Measurements from ENCODE around the gene F13A1.

DNA sequence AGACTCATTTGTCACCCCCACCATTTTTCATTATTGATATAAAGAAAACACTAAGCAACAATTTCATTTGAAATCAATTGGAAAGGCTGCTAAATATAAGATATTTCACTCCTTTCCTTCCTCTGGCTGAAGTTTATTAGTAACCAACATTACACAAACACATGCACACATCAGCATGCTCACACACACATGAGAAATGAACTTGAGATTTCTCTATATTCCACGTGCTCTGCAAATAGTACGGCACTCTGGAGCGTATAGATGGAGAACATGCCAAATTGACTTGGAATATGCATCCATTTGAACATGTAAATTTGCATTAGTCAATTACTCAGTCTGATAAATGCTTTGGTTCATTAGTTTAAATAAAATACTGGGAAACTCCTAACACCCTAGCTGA, 37.1 kb upstream of the F13A1 start:
- TF ChIP-seq ARID2 (CRISPR knock-in tag; IDR thresholded peaks at IDR 0.05; ENCODE audit: borderline replicate concordance) (no peak), FOXC1 (CRISPR knock-in tag; IDR thresholded peaks at IDR 0.05; ENCODE audit: borderline replicate concordance) (no peak), POLR2AphosphoS5 (IDR thresholded peaks at IDR 0.05; ENCODE audit: low read depth, low read length) (no peak), POLR2A (IDR thresholded peaks at IDR 0.05; ENCODE audit: insufficient read depth in 1 of 2, low read depth in 2 of 2, low read length in 2 of 2) (no peak), ZNF256 (CRISPR knock-in tag; conservative IDR thresholded peaks at IDR 0.05) (no peak), CHD2 (IDR thresholded peaks at IDR 0.05; ENCODE audit: low read depth, low read length) (no peak)
- TF ChIP-seq, protein P1, sequence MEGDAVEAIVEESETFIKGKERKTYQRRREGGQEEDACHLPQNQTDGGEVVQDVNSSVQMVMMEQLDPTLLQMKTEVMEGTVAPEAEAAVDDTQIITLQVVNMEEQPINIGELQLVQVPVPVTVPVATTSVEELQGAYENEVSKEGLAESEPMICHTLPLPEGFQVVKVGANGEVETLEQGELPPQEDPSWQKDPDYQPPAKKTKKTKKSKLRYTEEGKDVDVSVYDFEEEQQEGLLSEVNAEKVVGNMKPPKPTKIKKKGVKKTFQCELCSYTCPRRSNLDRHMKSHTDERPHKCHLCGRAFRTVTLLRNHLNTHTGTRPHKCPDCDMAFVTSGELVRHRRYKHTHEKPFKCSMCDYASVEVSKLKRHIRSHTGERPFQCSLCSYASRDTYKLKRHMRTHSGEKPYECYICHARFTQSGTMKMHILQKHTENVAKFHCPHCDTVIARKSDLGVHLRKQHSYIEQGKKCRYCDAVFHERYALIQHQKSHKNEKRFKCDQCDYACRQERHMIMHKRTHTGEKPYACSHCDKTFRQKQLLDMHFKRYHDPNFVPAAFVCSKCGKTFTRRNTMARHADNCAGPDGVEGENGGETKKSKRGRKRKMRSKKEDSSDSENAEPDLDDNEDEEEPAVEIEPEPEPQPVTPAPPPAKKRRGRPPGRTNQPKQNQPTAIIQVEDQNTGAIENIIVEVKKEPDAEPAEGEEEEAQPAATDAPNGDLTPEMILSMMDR (CRISPR knock-in tag; IDR thresholded peaks at IDR 0.05), result no peak
- TF ChIP-seq, protein P2, sequence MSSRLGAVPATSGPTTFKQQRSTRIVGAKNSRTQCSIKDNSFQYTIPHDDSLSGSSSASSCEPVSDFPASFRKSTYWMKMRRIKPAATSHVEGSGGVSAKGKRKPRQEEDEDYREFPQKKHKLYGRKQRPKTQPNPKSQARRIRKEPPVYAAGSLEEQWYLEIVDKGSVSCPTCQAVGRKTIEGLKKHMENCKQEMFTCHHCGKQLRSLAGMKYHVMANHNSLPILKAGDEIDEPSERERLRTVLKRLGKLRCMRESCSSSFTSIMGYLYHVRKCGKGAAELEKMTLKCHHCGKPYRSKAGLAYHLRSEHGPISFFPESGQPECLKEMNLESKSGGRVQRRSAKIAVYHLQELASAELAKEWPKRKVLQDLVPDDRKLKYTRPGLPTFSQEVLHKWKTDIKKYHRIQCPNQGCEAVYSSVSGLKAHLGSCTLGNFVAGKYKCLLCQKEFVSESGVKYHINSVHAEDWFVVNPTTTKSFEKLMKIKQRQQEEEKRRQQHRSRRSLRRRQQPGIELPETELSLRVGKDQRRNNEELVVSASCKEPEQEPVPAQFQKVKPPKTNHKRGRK (CRISPR knock-in tag; IDR thresholded peaks at IDR 0.05), result no peak

Measured in HepG2 (cell line).